Stromal cell of bone marrow (primary cell): ENCODE measurements around the gene VAV2.

ENCODE experiments used
- DNase-seq: peaks from one replicate; pipeline ENCODE4 v3.0.0-alpha.2; 2012; ENCODE audit warnings: low read depth

The VAV2 gene

GRCh38 chr9:133980864-133981588 is 11.1 kb downstream of the VAV2 start:
- DNase-seq = no peak

GRCh38 chr9:133979921-133980863 is 11.9 kb downstream of the VAV2 start:
- DNase-seq = no peak

GRCh38 chr9:133979273-133979920 is 12.7 kb downstream of the VAV2 start:
- DNase-seq = no peak

- DNase-seq = no peak
These were observed 13.2 kb downstream of the VAV2 start for GRCh38 chr9:133978899-133979272.

- no peak for DNase-seq
These were observed 13.8 kb downstream of the VAV2 start for GRCh38 chr9:133978226-133978898.

- no peak for DNase-seq
These were observed 14.5 kb downstream of the VAV2 start for GRCh38 chr9:133977421-133978201.

GRCh38 chr9:133976887-133977286 is 15.2 kb downstream of the VAV2 start:
- DNase-seq = no peak

- DNase-seq = no peak
These were observed 15.8 kb downstream of the VAV2 start for GRCh38 chr9:133976191-133976861.

- no peak for DNase-seq
These were observed 16.6 kb downstream of the VAV2 start for GRCh38 chr9:133975511-133975910.

GRCh38 chr9:133974631-133975341 is 17.3 kb downstream of the VAV2 start:
- DNase-seq = no peak

GRCh38 chr9:133973791-133974630 is 18.1 kb downstream of the VAV2 start:
- DNase-seq = no peak

GRCh38 chr9:133973111-133973790 is 18.9 kb downstream of the VAV2 start:
- no peak for DNase-seq

- no peak for DNase-seq
These were observed 19.9 kb downstream of the VAV2 start for GRCh38 chr9:133971981-133972941.

GRCh38 chr9:133971121-133971951 is 20.8 kb downstream of the VAV2 start:
- DNase-seq = no peak

- no peak for DNase-seq
These were observed 21.5 kb downstream of the VAV2 start for GRCh38 chr9:133970581-133971058.
